ENCODE data around the gene CACNA1B. TPM values are rescaled to one million over a fixed set of nuclear protein-coding genes. Genes with fewer than 3 reads are reported as not detected.

CACNA1B gene
- total RNA-seq, 5 donors from 2014 or later (not counting 1 experiment from before 2014, with no cell fraction given): 0.03 to 0.09 (median 0.03) TPM; not detected in 2

DNA sequence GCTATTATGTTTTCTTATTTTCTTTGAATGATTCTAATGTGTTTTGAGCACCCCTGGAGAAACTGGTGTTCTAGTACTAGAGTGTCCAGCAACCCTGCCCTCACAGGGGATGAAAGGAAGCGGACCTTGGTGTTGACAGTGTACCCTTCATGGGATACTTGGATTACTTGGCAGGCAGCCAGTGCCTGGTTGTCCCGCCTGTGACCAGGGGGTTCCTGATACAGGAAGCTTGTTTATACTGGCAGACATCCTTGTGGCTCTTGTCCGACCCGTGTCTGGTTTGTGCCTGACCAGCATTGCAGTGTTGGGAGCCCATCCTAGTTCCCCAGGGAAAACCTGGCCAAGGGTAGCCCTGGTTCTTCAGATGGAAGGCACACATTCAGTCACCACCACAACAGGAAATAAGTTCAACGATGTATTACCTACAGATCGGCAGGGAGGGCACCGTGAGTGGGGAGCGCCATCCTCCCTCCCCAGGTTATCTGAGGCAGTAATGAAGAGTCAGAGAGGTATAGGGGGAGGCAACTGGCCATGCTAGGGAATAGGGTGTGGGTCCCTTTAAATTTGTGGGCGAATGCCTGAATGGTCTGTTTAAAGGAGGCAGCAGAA lies 47.3 kb downstream of the CACNA1B start:
- peaks cover 9 to 21% of the 10 kb centered on the region in 2 donors for H3K27me3 Mint-ChIP-seq
- H3K9me3 ChIP-seq: no peaks in the 10 kb centered on the region

DNA sequence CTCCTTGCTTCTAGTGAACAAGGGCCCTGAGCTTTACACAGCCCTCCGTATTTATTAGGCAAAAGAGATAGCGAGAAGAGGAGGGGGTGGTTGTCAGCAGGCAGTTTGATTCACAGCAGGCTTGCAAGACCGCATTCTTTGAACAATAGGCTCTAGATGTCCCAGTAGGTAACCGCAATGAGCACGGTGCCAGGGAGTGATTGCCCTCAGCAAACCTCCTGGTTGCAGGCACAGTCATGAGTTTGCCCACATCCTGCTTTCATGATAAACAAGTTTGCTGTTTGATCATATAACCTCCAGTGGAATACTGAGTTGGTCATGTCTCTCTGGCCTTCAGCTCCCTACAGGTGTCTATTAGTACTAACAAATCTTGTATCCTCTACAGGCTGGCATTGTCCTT lies 66.1 kb downstream of the CACNA1B start:
- ATAC-seq (replicated peaks in 1 of 4) (no peak), DNase-seq (no peak)
- Mint-ChIP-seq H3K4me1 (peaks cover 0 to 5% (median 0%) of the 10 kb centered on the region in 3 donors), H3K27ac (no peak overlapping the region), H3K27me3 (peaks cover 2 to 8% of the 10 kb centered on the region in 2 donors), H3K36me3 (no peaks in the 10 kb centered on the region), H3K4me3 (no peak overlapping the region), H3K9me3 (peaks cover 11 to 31% (median 20%) of the 10 kb centered on the region in 3 donors)
- POLR2A ChIA-PET: no interaction called here
- Histone ChIP-seq H3K4me1 (ENCODE audit: control insufficient read depth in 1 of 2, extremely low read depth in 1 of 2, insufficient read depth in 2 of 2, low read length in 2 of 2) (no peaks in the 10 kb centered on the region), H3K4me3 (ENCODE audit: control insufficient read depth in 1 of 2, extremely low read depth in 1 of 2, low read length in 1 of 2) (no peak overlapping the region), H3K9me3 (no peaks in the 10 kb centered on the region), H3K27ac (ENCODE audit: low read length) (no peak overlapping the region), H3K27me3 (replicated peaks in 1 of 2; ENCODE audit: control insufficient read depth in 2 of 2, extremely low read depth in 1 of 2, insufficient read depth in 2 of 2, low read length in 1 of 2) (no peaks in the 10 kb centered on the region), H3K36me3 (ENCODE audit: control insufficient read depth in 2 of 2, extremely low read depth in 1 of 2, insufficient read depth in 1 of 2, low read length in 1 of 2) (no peaks in the 10 kb centered on the region)
- CTCF ChIA-PET: interaction anchor here in 1 of 2 donors (0.6 kb wide), 1 partner anchor 11 kb away, joined by 4 read pairs; no protein-coding TSS in a partner anchor
- 90% methylated on average over 4 of the region's 5 CpGs for WGBS (ENCODE audit: insufficient coverage)

More for the DNA sequence above, 47.3 kb downstream of the CACNA1B start:
- Mint-ChIP-seq H3K36me3 (no peaks in the 10 kb centered on the region), H3K9me3 (peaks cover 4 to 10% (median 4%) of the 10 kb centered on the region in 3 donors), H3K4me1 (peaks cover 0 to 2% (median 0%) of the 10 kb centered on the region in 3 donors), H3K4me3 (no peak overlapping the region), H3K27ac (no peak overlapping the region)
- Histone ChIP-seq H3K27me3 (replicated peaks in 1 of 2; ENCODE audit: control insufficient read depth in 2 of 2, extremely low read depth in 1 of 2, insufficient read depth in 2 of 2, low read length in 1 of 2) (peaks cover 0 to 13% of the 10 kb centered on the region in 2 experiments), H3K4me3 (ENCODE audit: control insufficient read depth in 1 of 2, extremely low read depth in 1 of 2, low read length in 1 of 2) (no peak overlapping the region), H3K4me1 (ENCODE audit: control insufficient read depth in 1 of 2, extremely low read depth in 1 of 2, insufficient read depth in 2 of 2, low read length in 2 of 2) (no peaks in the 10 kb centered on the region), H3K36me3 (ENCODE audit: control insufficient read depth in 2 of 2, extremely low read depth in 1 of 2, insufficient read depth in 1 of 2, low read length in 1 of 2) (no peaks in the 10 kb centered on the region), H3K27ac (ENCODE audit: low read length) (no peak overlapping the region)
- CTCF ChIA-PET: no interaction called here
- WGBS (ENCODE audit: insufficient coverage): 78% methylated on average over 7 of the region's 9 CpGs
- POLR2A ChIA-PET: no interaction called here
- ATAC-seq (replicated peaks in 1 of 4) (no peak), DNase-seq (no peak)

DNA sequence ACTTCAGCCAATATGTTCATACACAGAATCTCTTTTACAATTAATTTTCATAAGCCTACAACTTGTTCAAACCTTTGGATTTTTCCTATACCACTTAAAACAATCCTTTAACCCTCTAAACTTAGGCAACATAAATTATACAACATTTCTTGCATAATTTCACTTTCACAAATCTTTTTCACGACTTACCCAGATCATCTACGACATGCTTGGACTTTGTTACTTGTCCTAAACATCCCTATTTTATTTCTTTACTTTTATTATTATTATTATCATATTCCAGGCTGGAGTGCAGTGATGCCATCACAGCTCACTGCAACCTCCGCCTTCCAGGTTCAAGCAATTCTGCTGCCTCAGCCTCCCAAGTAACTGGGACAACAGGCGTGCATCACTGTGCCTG lies 68.0 kb downstream of the CACNA1B start:
- ATAC-seq (replicated peaks in 1 of 4) (no peak), DNase-seq (no peak)
- H3K4me3 Mint-ChIP-seq: no peak overlapping the region
- Histone ChIP-seq H3K4me3 (ENCODE audit: control insufficient read depth in 1 of 2, extremely low read depth in 1 of 2, low read length in 1 of 2) (no peak overlapping the region), H3K36me3 (ENCODE audit: control insufficient read depth in 2 of 2, extremely low read depth in 1 of 2, insufficient read depth in 1 of 2, low read length in 1 of 2) (no peaks in the 10 kb centered on the region), H3K4me1 (ENCODE audit: control insufficient read depth in 1 of 2, extremely low read depth in 1 of 2, insufficient read depth in 2 of 2, low read length in 2 of 2) (no peaks in the 10 kb centered on the region), H3K27ac (ENCODE audit: low read length) (no peak overlapping the region), H3K9me3 (no peaks in the 10 kb centered on the region), H3K27me3 (replicated peaks in 1 of 2; ENCODE audit: control insufficient read depth in 2 of 2, extremely low read depth in 1 of 2, insufficient read depth in 2 of 2, low read length in 1 of 2) (peaks cover 0 to 8% of the 10 kb centered on the region in 2 experiments)
- H3K27ac Mint-ChIP-seq: no peak overlapping the region
- POLR2A ChIA-PET: no interaction called here
- CTCF ChIA-PET: no interaction called here
- 67% methylated on average over 1 of the region's 4 CpGs for WGBS (ENCODE audit: insufficient coverage)
- H3K27me3 Mint-ChIP-seq: no peaks in the 10 kb centered on the region
- H3K36me3 Mint-ChIP-seq: no peaks in the 10 kb centered on the region
- peaks cover 0 to 5% (median 0%) of the 10 kb centered on the region in 3 donors for H3K4me1 Mint-ChIP-seq
- peaks cover 7 to 30% (median 20%) of the 10 kb centered on the region in 3 donors for H3K9me3 Mint-ChIP-seq

DNA sequence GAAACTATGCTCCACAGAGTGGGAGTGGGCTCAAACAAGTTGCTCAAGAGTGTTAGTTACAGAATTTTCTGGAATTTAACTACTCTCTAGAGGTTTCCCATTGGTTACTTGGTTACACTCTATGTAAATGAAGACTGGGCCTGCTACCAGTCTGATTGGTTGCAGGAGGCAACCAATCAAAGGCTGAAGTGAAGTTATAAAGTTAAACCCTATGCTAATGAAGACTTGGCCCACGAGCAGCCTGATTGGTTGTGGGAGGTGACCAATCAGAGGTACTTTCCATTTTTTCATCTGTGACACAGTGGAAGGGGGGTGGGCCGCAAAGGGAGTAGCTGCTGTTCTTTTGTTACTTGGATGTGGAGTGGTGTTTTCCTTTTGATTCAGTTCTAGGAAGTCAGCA lies 69.4 kb downstream of the CACNA1B start:
- no peak overlapping the region for H3K4me3 Mint-ChIP-seq
- WGBS (ENCODE audit: insufficient coverage): 40% methylated on average over 1 of the region's 2 CpGs
- no peak for ATAC-seq (replicated peaks in 1 of 4)
- H3K4me1 Mint-ChIP-seq: peaks cover 0 to 5% (median 0%) of the 10 kb centered on the region in 3 donors
- no peak for DNase-seq
- no peaks in the 10 kb centered on the region for H3K9me3 ChIP-seq
- ChIA-PET POLR2A (no interaction called here), CTCF (no interaction called here)
- no peak overlapping the region for H3K4me3 ChIP-seq (ENCODE audit: control insufficient read depth in 1 of 2, extremely low read depth in 1 of 2, low read length in 1 of 2)
- H3K9me3 Mint-ChIP-seq: peaks cover 5 to 27% (median 20%) of the 10 kb centered on the region in 3 donors
- H3K36me3 ChIP-seq (ENCODE audit: control insufficient read depth in 2 of 2, extremely low read depth in 1 of 2, insufficient read depth in 1 of 2, low read length in 1 of 2): no peaks in the 10 kb centered on the region
- no peak overlapping the region for H3K27ac Mint-ChIP-seq
- H3K4me1 ChIP-seq (ENCODE audit: control insufficient read depth in 1 of 2, extremely low read depth in 1 of 2, insufficient read depth in 2 of 2, low read length in 2 of 2): no peaks in the 10 kb centered on the region
- H3K36me3 Mint-ChIP-seq: no peaks in the 10 kb centered on the region
- H3K27ac ChIP-seq (ENCODE audit: low read length): no peak overlapping the region
- peaks cover 0 to 16% of the 10 kb centered on the region in 2 experiments for H3K27me3 ChIP-seq (replicated peaks in 1 of 2; ENCODE audit: control insufficient read depth in 2 of 2, extremely low read depth in 1 of 2, insufficient read depth in 2 of 2, low read length in 1 of 2)
- peaks cover 0 to 2% of the 10 kb centered on the region in 2 donors for H3K27me3 Mint-ChIP-seq

DNA sequence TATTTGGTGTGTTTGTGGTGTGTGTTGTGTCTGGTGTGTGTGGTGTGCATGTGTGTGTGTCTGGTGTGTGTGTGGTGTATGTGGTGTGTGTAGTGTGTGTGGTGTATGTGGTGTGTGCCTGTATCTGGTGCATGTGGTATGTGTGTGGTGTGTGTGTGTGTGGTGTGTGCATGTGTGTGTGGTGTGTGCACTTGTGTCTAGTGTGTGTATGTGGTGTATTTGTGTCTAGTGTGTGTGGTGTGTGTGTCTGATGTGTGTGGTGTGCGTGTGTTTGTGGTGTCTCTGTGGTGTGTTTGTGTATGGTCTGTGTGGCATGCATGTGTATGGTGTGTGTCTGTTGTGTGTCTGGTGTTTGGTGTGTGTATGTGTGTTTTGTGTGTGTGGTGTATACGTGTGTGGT lies 71.1 kb downstream of the CACNA1B start:
- Histone ChIP-seq H3K27ac (ENCODE audit: low read length) (no peak overlapping the region), H3K9me3 (no peaks in the 10 kb centered on the region), H3K4me3 (ENCODE audit: control insufficient read depth in 1 of 2, extremely low read depth in 1 of 2, low read length in 1 of 2) (no peak overlapping the region), H3K36me3 (ENCODE audit: control insufficient read depth in 2 of 2, extremely low read depth in 1 of 2, insufficient read depth in 1 of 2, low read length in 1 of 2) (no peaks in the 10 kb centered on the region), H3K4me1 (ENCODE audit: control insufficient read depth in 1 of 2, extremely low read depth in 1 of 2, insufficient read depth in 2 of 2, low read length in 2 of 2) (no peaks in the 10 kb centered on the region), H3K27me3 (replicated peaks in 1 of 2; ENCODE audit: control insufficient read depth in 2 of 2, extremely low read depth in 1 of 2, insufficient read depth in 2 of 2, low read length in 1 of 2) (peaks cover 0 to 26% of the 10 kb centered on the region in 2 experiments)
- ChIA-PET CTCF (no interaction called here), POLR2A (no interaction called here)
- 86% methylated on average over 2 of the region's 2 CpGs for WGBS (ENCODE audit: insufficient coverage)
- peaks cover 0 to 15% (median 14%) of the 10 kb centered on the region in 3 donors for H3K9me3 Mint-ChIP-seq
- ATAC-seq (replicated peaks in 1 of 4) (no peak), DNase-seq (no peak)
- H3K36me3 Mint-ChIP-seq: no peaks in the 10 kb centered on the region
- H3K4me3 Mint-ChIP-seq: no peak overlapping the region
- H3K4me1 Mint-ChIP-seq: no peaks in the 10 kb centered on the region
- H3K27ac Mint-ChIP-seq: no peak overlapping the region
- peaks cover 3 to 15% of the 10 kb centered on the region in 2 donors for H3K27me3 Mint-ChIP-seq

DNA sequence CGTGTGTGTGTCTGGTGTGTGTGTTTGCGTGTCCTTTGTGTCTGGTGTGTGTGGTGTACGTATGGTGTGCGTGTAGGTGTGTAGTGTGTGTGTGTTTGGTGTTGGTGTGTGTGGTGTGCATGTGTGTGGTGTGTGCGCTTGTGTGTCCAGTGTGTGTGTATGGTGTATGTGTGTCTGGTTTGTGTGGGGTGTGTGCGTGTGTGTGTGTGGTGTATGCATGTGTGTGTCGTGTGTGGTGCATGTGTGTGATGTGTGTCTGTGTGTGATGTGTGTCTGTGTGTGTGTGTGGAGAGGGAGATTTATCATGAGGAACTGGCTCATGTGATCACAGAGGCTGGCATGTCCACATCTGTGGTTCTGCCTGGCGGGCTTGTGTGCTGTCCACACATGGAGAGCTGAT lies 71.7 kb downstream of the CACNA1B start:
- no peak for ATAC-seq (replicated peaks in 1 of 4)
- no peak overlapping the region for H3K4me3 ChIP-seq (ENCODE audit: control insufficient read depth in 1 of 2, extremely low read depth in 1 of 2, low read length in 1 of 2)
- 96% methylated on average over 7 of the region's 8 CpGs for WGBS (ENCODE audit: insufficient coverage)
- H3K36me3 ChIP-seq (ENCODE audit: control insufficient read depth in 2 of 2, extremely low read depth in 1 of 2, insufficient read depth in 1 of 2, low read length in 1 of 2): no peaks in the 10 kb centered on the region
- no peaks in the 10 kb centered on the region for H3K9me3 ChIP-seq
- peaks cover 0 to 31% of the 10 kb centered on the region in 2 experiments for H3K27me3 ChIP-seq (replicated peaks in 1 of 2; ENCODE audit: control insufficient read depth in 2 of 2, extremely low read depth in 1 of 2, insufficient read depth in 2 of 2, low read length in 1 of 2)
- no peak for DNase-seq
- no peaks in the 10 kb centered on the region for H3K4me1 ChIP-seq (ENCODE audit: control insufficient read depth in 1 of 2, extremely low read depth in 1 of 2, insufficient read depth in 2 of 2, low read length in 2 of 2)
- ChIA-PET CTCF (no interaction called here), POLR2A (no interaction called here)
- H3K9me3 Mint-ChIP-seq: peaks cover 0 to 11% (median 11%) of the 10 kb centered on the region in 3 donors
- no peak overlapping the region for H3K27ac Mint-ChIP-seq
- H3K4me1 Mint-ChIP-seq: no peaks in the 10 kb centered on the region
- peaks cover 4 to 16% of the 10 kb centered on the region in 2 donors for H3K27me3 Mint-ChIP-seq
- no peaks in the 10 kb centered on the region for H3K36me3 Mint-ChIP-seq
- no peak overlapping the region for H3K4me3 Mint-ChIP-seq
- no peak overlapping the region for H3K27ac ChIP-seq (ENCODE audit: low read length)

Measured in T-cell (primary cell).